GM12878 (cell line): ENCODE data around the gene RAPGEF6. TPM values are rescaled to one million over a fixed set of nuclear protein-coding genes. Genes with fewer than 3 reads are reported as not detected.

Source experiments
- ATAC-seq: fragments of 200-7000 bp; cut with Tn5 transposase; 3 replicates; pipeline ENCODE4 v1.9.1; 2020; ENCODE audit warnings: mild to moderate bottlenecking, moderate library complexity
- BruUV-seq: library from RNA; stranded (reverse); fragments of 400-500 nt; replicated peaks from 2 replicates; lab custom pipeline; 2021; lab: Mats Ljungman, UMichigan
- CTCF ChIA-PET: fragments of 300-600 bp; sonication (Branson Sonifier 250); formaldehyde crosslinking; extraction: SDS; loops from one replicate; lab custom pipeline; 2021; ENCODE audit warnings: inconsistent platforms; lab: Yijun Ruan, JAX
- POLR2A ChIA-PET: fragments of 350-600 bp; formaldehyde crosslinking; extraction: SDS; loops from one replicate; lab custom pipeline; 2021; ENCODE audit warnings: inconsistent platforms; lab: Charles Lee
- RAD21 ChIA-PET: fragments of 300-600 bp; sonication (Branson Sonifier 250); formaldehyde crosslinking; loops from one replicate; lab custom pipeline; 2023; ENCODE audit warnings: antibody characterized with exemption; ENCODE audit not compliant: unreplicated experiment; lab: Charles Lee
- SMC1A ChIA-PET: fragments of 300-600 bp; sonication (Branson Sonifier 250); formaldehyde crosslinking; loops from one replicate; lab custom pipeline; 2023; ENCODE audit not compliant: unreplicated experiment, uncharacterized antibody; lab: Charles Lee
- DNase-seq: peaks from one replicate; pipeline ENCODE4 v3.0.0-alpha.2; 2011; ENCODE audit warnings: low read depth, low spot score
- FAIRE-seq: peaks from 3 replicates; lab custom pipeline; 2011; peaks lifted over from hg19 to GRCh38; lab: Jason Lieb, UNC
- H2AFZ ChIP-seq: 2 replicates; pipeline ENCODE4 v1.6.0; 2011; ENCODE audit warnings: low read depth, low read length, control low read depth; ENCODE audit not compliant: control insufficient read depth
- H3K27ac ChIP-seq: 2 replicates; pipeline ENCODE4 v1.5.1; 2011; ENCODE audit warnings: control low read depth; ENCODE audit not compliant: control insufficient read depth, insufficient read depth
- H3K27me3 ChIP-seq, 2 experiments: replicated peaks in 1 of 2; 2 replicates each; pipeline versions ENCODE4 v1.6.0 to v1.6.1; 2011; ENCODE audit warnings: low read length in 1 of 2; ENCODE audit not compliant: control insufficient read depth in 2 of 2, insufficient read depth in 2 of 2
- H3K36me3 ChIP-seq, 2 experiments: 2 replicates each; pipeline ENCODE4 v1.5.1; 2011; ENCODE audit warnings: low read length in 1 of 2; ENCODE audit not compliant: control insufficient read depth in 2 of 2, insufficient read depth in 2 of 2
- H3K4me1 ChIP-seq: 2 replicates; pipeline ENCODE4 v1.6.1; 2011; ENCODE audit warnings: mild to moderate bottlenecking, low read length, moderate library complexity, mixed read lengths; ENCODE audit not compliant: control insufficient read depth, insufficient read depth
- H3K4me2 ChIP-seq: 2 replicates; pipeline ENCODE4 v1.6.0; 2011; ENCODE audit warnings: control low read depth; ENCODE audit not compliant: control insufficient read depth, insufficient read depth
- H3K4me3 ChIP-seq: fragments of 200-600 bp; sonication (generic); 2 replicates; pipeline ENCODE4 v1.5.1; 2016
- H3K79me2 ChIP-seq: 2 replicates; pipeline ENCODE4 v1.6.0; 2011; ENCODE audit warnings: low read length; ENCODE audit not compliant: control insufficient read depth, insufficient read depth
- H3K9ac ChIP-seq: 2 replicates; pipeline ENCODE4 v1.8.0; 2011; ENCODE audit warnings: low read length, control low read depth, mixed read lengths; ENCODE audit not compliant: control insufficient read depth, insufficient read depth
- H3K9me3 ChIP-seq: replicated peaks from 3 replicates; pipeline ENCODE4 v1.5.1; 2011; ENCODE audit warnings: mild to moderate bottlenecking, low read length; ENCODE audit not compliant: control insufficient read depth, insufficient read depth
- H4K20me1 ChIP-seq: 2 replicates; pipeline ENCODE4 v1.6.0; 2011; ENCODE audit not compliant: control insufficient read depth, insufficient read depth
- ATF7 ChIP-seq: fragments of 450-650 bp; IDR thresholded peaks from 2 replicates; pipeline ENCODE4 v1.6.1; 2016; ENCODE audit warnings: low read depth, mild to moderate bottlenecking
- BCL11A ChIP-seq: IDR thresholded peaks from 2 replicates; pipeline ENCODE4 v1.6.1; 2011; ENCODE audit warnings: low read depth, low read length
- RAD21 ChIP-seq: IDR thresholded peaks from 2 replicates; pipeline ENCODE4 v1.6.1; 2011; ENCODE audit warnings: mild to moderate bottlenecking, low read depth, low read length, moderate library complexity; ENCODE audit not compliant: insufficient read depth
- STAT3 ChIP-seq: IDR thresholded peaks from 2 replicates; pipeline ENCODE4 v1.6.1; 2011; ENCODE audit warnings: low read depth, low read length, improper control_type of control experiment
- WGBS: methylation state at CpG from one replicate; pipeline ENCODE4 v1.1.6; 2016; ENCODE audit warnings: low lambda C conversion rate; ENCODE audit not compliant: insufficient replicate concordance, insufficient coverage; ENCODE audit errors: missing lambda C conversion rate; 5-methylcytosine and 5-hydroxymethylcytosine counted together
- in situ Hi-C: fragments of 300-500 bp; cut with MboI; formaldehyde crosslinking; loops from 9 replicates; pipeline ENCODE4 v1.14.3; 2018; ENCODE audit warnings: mixed read lengths
- intact Hi-C: fragments of 100-400 bp; cut with micrococcal nuclease; formaldehyde crosslinking; loops from one replicate; pipeline ENCODE4 v1.14.2; 2022; ENCODE audit not compliant: unreplicated experiment
- polyA plus RNA-seq, 11 experiments: library from polyadenylated mRNA; depleted of rRNA in 4 of 11; unstranded in 6 of 11; stranded (reverse) in 5 of 11; fragments of >200 nt; fragmentation: Nextera tagmentation in 4 of 11; fragmentation: Illumina TruSeq in 1 of 11; extraction: Ambion mirVana in 4 of 11; extraction: Trizol in 1 of 11; gene quantifications; 1 replicate in 1 of 11; 2 replicates in 10 of 11; pipeline versions ENCODE4 v1.2.1 to v1.2.3, GENCODE V29; 2011 to 2016; ENCODE audit warnings: inconsistent platforms in 2 of 11, missing spikeins in 2 of 11, low read depth in 1 of 11
- total RNA-seq, 4 experiments: library from RNA; depleted of rRNA in 3 of 4; stranded (reverse); fragments of >200 nt in 3 of 4; fragmentation: Illumina TruSeq in 1 of 4; extraction: Trizol in 1 of 4; gene quantifications; 2 replicates each; pipeline versions ENCODE4 v1.2.1 to v1.2.3, GENCODE V29; 2013 to 2021
- TF ChIP-seq, protein P1 (sequence below), 3 experiments: IDR thresholded peaks in 2 of 3; conservative IDR thresholded peaks in 1 of 3; 2 replicates each; pipeline ENCODE4 v1.5.1; 2011; ENCODE audit warnings: low read depth in 3 of 3, low read length in 3 of 3, mild to moderate bottlenecking in 3 of 3, control low read depth in 2 of 3, moderate library complexity in 2 of 3, inconsistent platforms in 1 of 3, mixed read lengths in 1 of 3; ENCODE audit not compliant: control insufficient read depth in 2 of 3, insufficient read depth in 1 of 3; ENCODE audit errors: extremely low read depth in 1 of 3

The RAPGEF6 gene
- total and polyA plus RNA-seq, 10 of the 15 experiments (the other 5 are each of a cell fraction or from before 2014, with no cell fraction given): 2.9 to 24.0 (median 14.2) TPM

DNA sequence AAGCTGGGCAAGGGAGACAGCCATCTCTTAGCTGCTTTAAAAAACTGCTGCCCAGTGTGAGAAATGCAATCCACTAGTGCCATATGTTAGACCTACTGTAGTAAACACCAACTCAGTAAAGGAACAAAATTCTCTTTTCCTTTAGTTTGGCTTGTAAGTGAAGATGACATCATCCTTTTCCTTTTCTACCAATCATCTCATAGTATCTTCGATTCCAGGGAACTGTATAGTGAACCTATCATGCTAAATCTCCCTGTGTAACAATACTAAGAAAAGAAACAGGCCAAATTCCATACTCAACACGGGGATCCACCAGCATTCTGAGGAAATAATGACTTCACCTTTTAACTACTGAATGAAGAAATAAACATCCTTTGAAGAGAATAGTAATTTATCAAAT, 100.1 kb downstream of the RAPGEF6 start:
- H2AFZ ChIP-seq: no peak overlapping the region
- intact Hi-C loops: no loop called here
- H3K9ac ChIP-seq: no peak overlapping the region
- ATAC-seq (no peak), DNase-seq (no peak), FAIRE-seq (no peak)
- in situ Hi-C loops: no loop called here
- ChIA-PET SMC1A (interaction anchor here (1.2 kb wide), 1 partner anchor 37 kb away, joined by 4 read pairs; no protein-coding TSS in a partner anchor), RAD21 (no interaction called here), POLR2A (no interaction called here), CTCF (interaction anchor here (1.4 kb wide), 1 partner anchor 8 kb away, joined by 3 read pairs; no protein-coding TSS in a partner anchor)
- 98% methylated on average over 2 of the region's 2 CpGs for WGBS
- no peaks in the 10 kb centered on the region for H4K20me1 ChIP-seq
- no peak overlapping the region for H3K4me2 ChIP-seq
- no peaks in the 10 kb centered on the region for H3K27me3 ChIP-seq
- no TSS peak for BruUV-seq
- H3K36me3 ChIP-seq: no peaks in the 10 kb centered on the region; a peak in 1 of 4 replicates
- no peak overlapping the region for H3K4me3 ChIP-seq
- H3K27ac ChIP-seq: no peak overlapping the region
- H3K79me2 ChIP-seq: peaks cover 14% of the 10 kb centered on the region
- H3K4me1 ChIP-seq: peaks cover 12% of the 10 kb centered on the region
- no peaks in the 10 kb centered on the region for H3K9me3 ChIP-seq
- no peak for TF ChIP-seq BCL11A
- TF ChIP-seq ATF7: peak; percentile 58; the same call in 1 of the 2 replicates

DNA sequence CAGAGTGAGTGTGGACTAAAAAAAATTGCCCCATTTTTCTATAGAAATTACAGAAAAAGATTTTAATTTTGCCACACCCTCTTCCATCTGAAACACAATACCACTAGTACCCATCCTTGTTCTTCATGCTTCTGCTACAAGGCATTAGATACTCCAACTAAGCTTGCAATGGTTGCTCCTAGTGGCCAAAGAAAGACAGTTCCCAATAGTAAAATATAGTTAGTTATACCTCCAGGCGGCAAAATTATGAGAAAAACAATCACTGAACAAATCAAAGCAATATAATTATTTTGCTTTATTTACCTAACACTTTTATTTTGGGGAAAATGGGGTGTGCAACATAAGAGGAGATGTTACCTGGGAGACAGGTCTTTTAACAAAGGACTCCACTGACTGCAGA, 101.2 kb downstream of the RAPGEF6 start:
- RAD21 ChIA-PET: interaction anchor here (0.8 to 1.4 kb wide), 3 partner anchors 11 to 28 kb away, joined by 3 read pairs; no protein-coding TSS in a partner anchor
- H3K79me2 ChIP-seq: peaks cover 14% of the 10 kb centered on the region
- H2AFZ ChIP-seq: no peak overlapping the region
- no peak overlapping the region for H3K27ac ChIP-seq
- in situ Hi-C loops (no loop called here), intact Hi-C loops (no loop called here)
- FAIRE-seq: no peak
- no peak for TF ChIP-seq STAT3
- TF ChIP-seq, protein P1, sequence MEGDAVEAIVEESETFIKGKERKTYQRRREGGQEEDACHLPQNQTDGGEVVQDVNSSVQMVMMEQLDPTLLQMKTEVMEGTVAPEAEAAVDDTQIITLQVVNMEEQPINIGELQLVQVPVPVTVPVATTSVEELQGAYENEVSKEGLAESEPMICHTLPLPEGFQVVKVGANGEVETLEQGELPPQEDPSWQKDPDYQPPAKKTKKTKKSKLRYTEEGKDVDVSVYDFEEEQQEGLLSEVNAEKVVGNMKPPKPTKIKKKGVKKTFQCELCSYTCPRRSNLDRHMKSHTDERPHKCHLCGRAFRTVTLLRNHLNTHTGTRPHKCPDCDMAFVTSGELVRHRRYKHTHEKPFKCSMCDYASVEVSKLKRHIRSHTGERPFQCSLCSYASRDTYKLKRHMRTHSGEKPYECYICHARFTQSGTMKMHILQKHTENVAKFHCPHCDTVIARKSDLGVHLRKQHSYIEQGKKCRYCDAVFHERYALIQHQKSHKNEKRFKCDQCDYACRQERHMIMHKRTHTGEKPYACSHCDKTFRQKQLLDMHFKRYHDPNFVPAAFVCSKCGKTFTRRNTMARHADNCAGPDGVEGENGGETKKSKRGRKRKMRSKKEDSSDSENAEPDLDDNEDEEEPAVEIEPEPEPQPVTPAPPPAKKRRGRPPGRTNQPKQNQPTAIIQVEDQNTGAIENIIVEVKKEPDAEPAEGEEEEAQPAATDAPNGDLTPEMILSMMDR (IDR thresholded peaks at IDR 0.05 in 2 of 3, conservative IDR thresholded peaks at IDR 0.05 in 1 of 3; ENCODE audit: control insufficient read depth in 2 of 3, extremely low read depth in 1 of 3, insufficient read depth in 1 of 3, low read depth in 3 of 3, low read length in 3 of 3): peak in 1 of 3 experiments; percentile 31; a peak in 1 of 6 replicates
- peak; percentile 15; the same call in 1 of the 2 replicates for TF ChIP-seq RAD21
- H4K20me1 ChIP-seq: no peaks in the 10 kb centered on the region
- no peak for DNase-seq
- BruUV-seq: no TSS peak
- SMC1A ChIA-PET: interaction anchor here (0.8 to 3.2 kb wide), 5 partner anchors 10 to 45 kb away, joined by 3 to 11 read pairs (median 4); no protein-coding TSS in a partner anchor
- H3K4me2 ChIP-seq: no peak overlapping the region
- POLR2A ChIA-PET: interaction anchor here (2.1 kb wide), 1 partner anchor 10 kb away, joined by 7 read pairs; no protein-coding TSS in a partner anchor
- no peak overlapping the region for H3K9ac ChIP-seq
- no peaks in the 10 kb centered on the region; a peak in 1 of 4 replicates for H3K36me3 ChIP-seq
- H3K27me3 ChIP-seq: no peaks in the 10 kb centered on the region
- no peaks in the 10 kb centered on the region for H3K9me3 ChIP-seq
- ATAC-seq: no peak
- CTCF ChIA-PET: interaction anchor here (0.6 to 1.7 kb wide), 6 partner anchors 9 to 529 kb away, joined by 3 to 7 read pairs (median 3); no protein-coding TSS in a partner anchor
- no peak overlapping the region for H3K4me3 ChIP-seq
- 100% methylated on average over 1 of the region's 1 CpG for WGBS
- H3K4me1 ChIP-seq: peaks cover 12% of the 10 kb centered on the region
